ENCODE results near the gene CNDP1.

- TF ChIP-seq CTCF (IDR thresholded peaks at IDR 0.05; ENCODE audit: poor library complexity, severe bottlenecking) (no peak), EP300 (conservative IDR thresholded peaks at IDR 0.05; ENCODE audit: poor library complexity, severe bottlenecking) (no peak), EZH2 (IDR thresholded peaks at IDR 0.05; ENCODE audit: borderline replicate concordance, insufficient read depth, low read length, poor library complexity, severe bottlenecking) (no peak), REST (IDR thresholded peaks at IDR 0.05; ENCODE audit: borderline replicate concordance) (no peak), RAD21 (conservative IDR thresholded peaks at IDR 0.05) (no peak), POLR2AphosphoS5 (IDR thresholded peaks at IDR 0.05) (no peak)
Measured at GRCh38 chr18:74497778-74498177, 36.5 kb upstream of the CNDP1 start.
